HG03135 (cell line): Measurements from ENCODE around the gene KCNH8.

Experiments
- ATAC-seq: cut with Tn5 transposase; IDR thresholded peaks from one replicate; pipeline ENCODE4 v1.9.1; 2021; ENCODE audit warnings: mild to moderate bottlenecking, moderate library complexity; ENCODE audit not compliant: unreplicated experiment

The KCNH8 gene

GRCh38 chr3:19357947-19358346 lies 209.6 kb downstream of the KCNH8 start:
- no peak for ATAC-seq

GRCh38 chr3:19363071-19363470 lies 214.8 kb downstream of the KCNH8 start:
- ATAC-seq: peak; percentile 24

- ATAC-seq: no peak
Measured at GRCh38 chr3:19364148-19364547, 215.8 kb downstream of the KCNH8 start.

GRCh38 chr3:19365471-19365870 lies 217.2 kb downstream of the KCNH8 start:
- no peak for ATAC-seq

GRCh38 chr3:19384868-19385267 lies 236.6 kb downstream of the KCNH8 start:
- no peak for ATAC-seq

- ATAC-seq: no peak
Measured at GRCh38 chr3:19392150-19392549, 243.8 kb downstream of the KCNH8 start.

GRCh38 chr3:19394946-19395345 lies 246.6 kb downstream of the KCNH8 start:
- ATAC-seq: no peak

- ATAC-seq: no peak
Measured at GRCh38 chr3:19396726-19397125, 248.4 kb downstream of the KCNH8 start.

- no peak for ATAC-seq
Measured at GRCh38 chr3:19399356-19399755, 251.0 kb downstream of the KCNH8 start.

GRCh38 chr3:19399836-19400235 lies 251.5 kb downstream of the KCNH8 start:
- no peak for ATAC-seq

GRCh38 chr3:19420159-19420558 lies 271.8 kb downstream of the KCNH8 start:
- ATAC-seq: no peak

GRCh38 chr3:19425825-19426224 lies 277.5 kb downstream of the KCNH8 start:
- ATAC-seq: no peak

- ATAC-seq: no peak
Measured at GRCh38 chr3:19427422-19428149, 279.3 kb downstream of the KCNH8 start.

GRCh38 chr3:19428729-19429128 lies 280.4 kb downstream of the KCNH8 start:
- ATAC-seq: no peak

- ATAC-seq: no peak
Measured at GRCh38 chr3:19432669-19433068, 284.4 kb downstream of the KCNH8 start.

GRCh38 chr3:19436746-19437145 lies 288.4 kb downstream of the KCNH8 start:
- ATAC-seq: no peak

- no peak for ATAC-seq
Measured at GRCh38 chr3:19439944-19440343, 291.6 kb downstream of the KCNH8 start.

- no peak for ATAC-seq
Measured at GRCh38 chr3:19446138-19446537, 297.8 kb downstream of the KCNH8 start.

- no peak for ATAC-seq
Measured at GRCh38 chr3:19446687-19447086, 298.4 kb downstream of the KCNH8 start.

GRCh38 chr3:19455546-19455945 lies 307.2 kb downstream of the KCNH8 start:
- ATAC-seq: no peak

- ATAC-seq: no peak
Measured at GRCh38 chr3:19456738-19457137, 308.4 kb downstream of the KCNH8 start.

- no peak for ATAC-seq
Measured at GRCh38 chr3:19457449-19457848, 309.1 kb downstream of the KCNH8 start.

- no peak for ATAC-seq
Measured at GRCh38 chr3:19467761-19468160, 319.5 kb downstream of the KCNH8 start.
